K562 (cell line): ENCODE results near the gene DGKZ. TPM values are rescaled to one million over a fixed set of nuclear protein-coding genes. Genes with fewer than 3 reads are reported as not detected.
A peak's percentile ranks its signal among the peaks of the same experiment; 100 is the strongest.

Source experiments
- AFF4 ChIP-seq: sonication (generic); formaldehyde crosslinking; IDR thresholded peaks from 2 replicates; pipeline ENCODE4 v1.8.0; 2023; ENCODE audit warnings: mild to moderate bottlenecking, missing genetic modification reagents
- ESRRB ChIP-seq: fragments of 250-450 bp; sonication (Bioruptor Pico); IDR thresholded peaks from 2 replicates; pipeline ENCODE4 v1.5.0; 2020; ENCODE audit warnings: mild to moderate bottlenecking, moderate library complexity, borderline replicate concordance
- EWSR1 ChIP-seq: fragments of 450-650 bp; IDR thresholded peaks from 2 replicates; pipeline ENCODE4 v1.6.1; 2018; ENCODE audit warnings: borderline replicate concordance, mild to moderate bottlenecking, low read depth, moderate library complexity; ENCODE audit not compliant: partially characterized antibody
- HINFP ChIP-seq: fragments of 450-650 bp; conservative IDR thresholded peaks from 2 replicates; pipeline ENCODE4 v1.6.1; 2016; ENCODE audit warnings: missing genetic modification characterization, low read depth, mild to moderate bottlenecking, control low read depth, missing compliant biosample characterization
- KLF10 ChIP-seq: fragments of 250-450 bp; sonication (Bioruptor Pico); IDR thresholded peaks from 2 replicates; pipeline ENCODE4 v1.6.1; 2021; ENCODE audit warnings: matching md5 sums
- RBBP5 ChIP-seq: fragments of 200-600 bp; sonication (generic); IDR thresholded peaks from 2 replicates; pipeline ENCODE4 v1.6.1; 2012; ENCODE audit warnings: borderline replicate concordance, mild to moderate bottlenecking, low read length, control low read depth, inconsistent platforms; ENCODE audit not compliant: insufficient read depth, poor library complexity, severe bottlenecking
- SAFB ChIP-seq: fragments of 200-400 bp; formaldehyde crosslinking; IDR thresholded peaks from 2 replicates; pipeline ENCODE4 v1.6.1; 2017; ENCODE audit warnings: low read depth, low read length, borderline replicate concordance
- polyA plus RNA-seq, 8 experiments: library from polyadenylated mRNA; depleted of rRNA in 4 of 8; stranded (reverse) in 5 of 8; unstranded in 3 of 8; fragments of >200 nt; fragmentation: Nextera tagmentation in 2 of 8; fragmentation: Illumina TruSeq in 1 of 8; extraction: Ambion mirVana in 2 of 8; extraction: Trizol in 1 of 8; gene quantifications; 2 replicates each; pipeline versions ENCODE4 v1.2.1 to v1.2.3, GENCODE V29; 2011 to 2014; ENCODE audit warnings: inconsistent platforms in 1 of 8, missing spikeins in 1 of 8
- total RNA-seq, 7 experiments: library from RNA; depleted of rRNA in 6 of 7; stranded (reverse); fragments of >200 nt in 6 of 7; fragmentation: Illumina TruSeq in 2 of 7; extraction: Trizol in 2 of 7; gene quantifications; 2 replicates each; pipeline versions ENCODE4 v1.2.1 to v1.2.3, GENCODE V29; 2011 to 2021; ENCODE audit warnings: low replicate concordance in 1 of 7
- TF ChIP-seq, protein P1 (sequence below), 2 experiments: IDR thresholded peaks; 2 replicates each; pipeline ENCODE4 v1.6.1; 2012; ENCODE audit warnings: improper control_type of control experiment in 2 of 2, low read depth in 2 of 2, low read length in 2 of 2, borderline replicate concordance in 1 of 2
- TF ChIP-seq, protein P2 (sequence below), 2 experiments: IDR thresholded peaks in 1 of 2; conservative IDR thresholded peaks in 1 of 2; 2 replicates each; pipeline ENCODE4 v1.6.1; 2016; ENCODE audit warnings: low read depth in 2 of 2, mild to moderate bottlenecking in 1 of 2, missing compliant biosample characterization in 1 of 2, missing genetic modification characterization in 1 of 2, moderate library complexity in 1 of 2
- TF ChIP-seq, protein P3 (sequence below): IDR thresholded peaks from 2 replicates; pipeline ENCODE4 v1.6.1; 2011; ENCODE audit warnings: borderline replicate concordance, low read depth, mild to moderate bottlenecking, moderate library complexity, low read length; ENCODE audit not compliant: insufficient read depth, poor library complexity, severe bottlenecking

Gene DGKZ
- total and polyA plus RNA-seq, 9 of the 15 experiments (the other 6 are each of a cell fraction or from before 2014, with no cell fraction given) = 0.51 to 100 (median 44.2) TPM

GRCh38 chr11:46352063-46352841 lies 5.0 kb downstream of the DGKZ start (continued):
- TF ChIP-seq, protein P1, sequence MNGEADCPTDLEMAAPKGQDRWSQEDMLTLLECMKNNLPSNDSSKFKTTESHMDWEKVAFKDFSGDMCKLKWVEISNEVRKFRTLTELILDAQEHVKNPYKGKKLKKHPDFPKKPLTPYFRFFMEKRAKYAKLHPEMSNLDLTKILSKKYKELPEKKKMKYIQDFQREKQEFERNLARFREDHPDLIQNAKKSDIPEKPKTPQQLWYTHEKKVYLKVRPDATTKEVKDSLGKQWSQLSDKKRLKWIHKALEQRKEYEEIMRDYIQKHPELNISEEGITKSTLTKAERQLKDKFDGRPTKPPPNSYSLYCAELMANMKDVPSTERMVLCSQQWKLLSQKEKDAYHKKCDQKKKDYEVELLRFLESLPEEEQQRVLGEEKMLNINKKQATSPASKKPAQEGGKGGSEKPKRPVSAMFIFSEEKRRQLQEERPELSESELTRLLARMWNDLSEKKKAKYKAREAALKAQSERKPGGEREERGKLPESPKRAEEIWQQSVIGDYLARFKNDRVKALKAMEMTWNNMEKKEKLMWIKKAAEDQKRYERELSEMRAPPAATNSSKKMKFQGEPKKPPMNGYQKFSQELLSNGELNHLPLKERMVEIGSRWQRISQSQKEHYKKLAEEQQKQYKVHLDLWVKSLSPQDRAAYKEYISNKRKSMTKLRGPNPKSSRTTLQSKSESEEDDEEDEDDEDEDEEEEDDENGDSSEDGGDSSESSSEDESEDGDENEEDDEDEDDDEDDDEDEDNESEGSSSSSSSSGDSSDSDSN (IDR thresholded peaks at IDR 0.05; ENCODE audit: borderline replicate concordance in 1 of 2, low read depth in 2 of 2, low read length in 2 of 2) = no peak
- TF ChIP-seq, protein P2, sequence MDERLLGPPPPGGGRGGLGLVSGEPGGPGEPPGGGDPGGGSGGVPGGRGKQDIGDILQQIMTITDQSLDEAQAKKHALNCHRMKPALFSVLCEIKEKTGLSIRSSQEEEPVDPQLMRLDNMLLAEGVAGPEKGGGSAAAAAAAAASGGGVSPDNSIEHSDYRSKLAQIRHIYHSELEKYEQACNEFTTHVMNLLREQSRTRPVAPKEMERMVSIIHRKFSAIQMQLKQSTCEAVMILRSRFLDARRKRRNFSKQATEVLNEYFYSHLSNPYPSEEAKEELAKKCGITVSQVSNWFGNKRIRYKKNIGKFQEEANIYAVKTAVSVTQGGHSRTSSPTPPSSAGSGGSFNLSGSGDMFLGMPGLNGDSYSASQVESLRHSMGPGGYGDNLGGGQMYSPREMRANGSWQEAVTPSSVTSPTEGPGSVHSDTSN (CRISPR knock-in tag; IDR thresholded peaks at IDR 0.05; ENCODE audit: low read depth) = no peak
- TF ChIP-seq, protein P2 (tag; conservative IDR thresholded peaks at IDR 0.05; ENCODE audit: low read depth) = no peak
- TF ChIP-seq, protein P3, sequence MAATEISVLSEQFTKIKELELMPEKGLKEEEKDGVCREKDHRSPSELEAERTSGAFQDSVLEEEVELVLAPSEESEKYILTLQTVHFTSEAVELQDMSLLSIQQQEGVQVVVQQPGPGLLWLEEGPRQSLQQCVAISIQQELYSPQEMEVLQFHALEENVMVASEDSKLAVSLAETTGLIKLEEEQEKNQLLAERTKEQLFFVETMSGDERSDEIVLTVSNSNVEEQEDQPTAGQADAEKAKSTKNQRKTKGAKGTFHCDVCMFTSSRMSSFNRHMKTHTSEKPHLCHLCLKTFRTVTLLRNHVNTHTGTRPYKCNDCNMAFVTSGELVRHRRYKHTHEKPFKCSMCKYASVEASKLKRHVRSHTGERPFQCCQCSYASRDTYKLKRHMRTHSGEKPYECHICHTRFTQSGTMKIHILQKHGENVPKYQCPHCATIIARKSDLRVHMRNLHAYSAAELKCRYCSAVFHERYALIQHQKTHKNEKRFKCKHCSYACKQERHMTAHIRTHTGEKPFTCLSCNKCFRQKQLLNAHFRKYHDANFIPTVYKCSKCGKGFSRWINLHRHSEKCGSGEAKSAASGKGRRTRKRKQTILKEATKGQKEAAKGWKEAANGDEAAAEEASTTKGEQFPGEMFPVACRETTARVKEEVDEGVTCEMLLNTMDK = peak; percentile 80
- TF ChIP-seq HINFP = no peak
- peak; percentile 73; the same call in 1 of the 2 replicates for TF ChIP-seq SAFB
- TF ChIP-seq KLF10 (CRISPR knock-in tag) = no peak
- 0 out of 2 replicates have a peak, but pooled peaks have one; percentile 32 for TF ChIP-seq AFF4
- TF ChIP-seq RBBP5 = peak; percentile 41
- no peak for TF ChIP-seq EWSR1
- no peak for TF ChIP-seq ESRRB (CRISPR knock-in tag)
